ENCODE results near the gene HSPBP1.

Gene HSPBP1

GRCh38 chr19:55212447-55212846 lies 67.5 kb downstream of the HSPBP1 start:
- peaks cover 21% of the 10 kb centered on the region for H3K4me1 ChIP-seq (ENCODE audit: insufficient read depth, low read length)
- no peaks in the 10 kb centered on the region for H3K36me3 ChIP-seq (ENCODE audit: insufficient read depth, low read length)
- no peak overlapping the region for H3K4me3 ChIP-seq (ENCODE audit: low read length)
- H2AFZ ChIP-seq (ENCODE audit: low read depth, low read length): no peak overlapping the region
- peaks cover 5% of the 10 kb centered on the region for H3K9me3 ChIP-seq (ENCODE audit: low read length)
- no peaks in the 10 kb centered on the region for H3K27me3 ChIP-seq (ENCODE audit: insufficient read depth, low read length)
